GM19372 (cell line): Measurements from ENCODE around the gene HES6.

Experiments used
- ATAC-seq: cut with Tn5 transposase; IDR thresholded peaks from one replicate; pipeline ENCODE4 v1.9.1; 2021; ENCODE audit warnings: mild to moderate bottlenecking, low read depth, moderate library complexity; ENCODE audit not compliant: unreplicated experiment

The HES6 gene

GRCh38 chr2:238239863-238240756 lies at the start of gene HES6:
Gene HES6 (minus strand): TSS chr2:238240038. CDS start chr2:238239905, 133 bp downstream.
- ATAC-seq = peak; percentile 83

- no peak for ATAC-seq
Measured at GRCh38 chr2:238289574-238289973, 49.7 kb upstream of the HES6 start.

GRCh38 chr2:238288650-238289573 lies 49.1 kb upstream of the HES6 start:
- ATAC-seq = peak; percentile 89

GRCh38 chr2:238287737-238288649 lies 48.2 kb upstream of the HES6 start, which contains the start of gene PER2:
Gene PER2 (minus strand): TSS chr2:238288610. CDS start chr2:238277936, 10,674 bp downstream.
- ATAC-seq = peak; percentile 34

GRCh38 chr2:238286987-238287736 lies 47.3 kb upstream of the HES6 start:
- ATAC-seq = no peak

GRCh38 chr2:238286551-238286950 lies 46.7 kb upstream of the HES6 start:
- no peak for ATAC-seq

- no peak for ATAC-seq
Measured at GRCh38 chr2:238286095-238286494, 46.3 kb upstream of the HES6 start.

- no peak for ATAC-seq
Measured at GRCh38 chr2:238285653-238286082, 45.8 kb upstream of the HES6 start.

- ATAC-seq = no peak
Measured at GRCh38 chr2:238284802-238285515, 45.1 kb upstream of the HES6 start.

GRCh38 chr2:238282861-238283738 lies 43.3 kb upstream of the HES6 start:
- no peak for ATAC-seq

GRCh38 chr2:238281826-238282480 lies 42.1 kb upstream of the HES6 start:
- ATAC-seq = no peak

GRCh38 chr2:238280083-238280825 lies 40.4 kb upstream of the HES6 start:
- ATAC-seq = no peak

GRCh38 chr2:238279324-238279682 lies 39.5 kb upstream of the HES6 start:
- no peak for ATAC-seq

- no peak for ATAC-seq
Measured at GRCh38 chr2:238278626-238279323, 38.9 kb upstream of the HES6 start.

- no peak for ATAC-seq
Measured at GRCh38 chr2:238277695-238278094, 37.9 kb upstream of the HES6 start.
